Left forelimb (tissue), 1 donor: ENCODE measurements around the gene XRCC4.

Source experiments
- DNase-seq: peaks from one replicate; pipeline ENCODE4 v3.0.0-alpha.2; 2018; ENCODE audit warnings: low spot score

The XRCC4 gene

GRCh38 chr5:83385812-83386211, 308.5 kb downstream of the XRCC4 start:
- DNase-seq, result no peak

- DNase-seq, result no peak
Measured at GRCh38 chr5:83387041-83387440, 309.7 kb downstream of the XRCC4 start.

- DNase-seq, result no peak
Measured at GRCh38 chr5:83388608-83389007, 311.3 kb downstream of the XRCC4 start.

- DNase-seq, result no peak
Measured at GRCh38 chr5:83392766-83393503, 315.6 kb downstream of the XRCC4 start.

- DNase-seq, result no peak
Measured at GRCh38 chr5:83393504-83393866, 316.1 kb downstream of the XRCC4 start.

- no peak for DNase-seq
Measured at GRCh38 chr5:83394190-83394589, 316.8 kb downstream of the XRCC4 start.

GRCh38 chr5:83396662-83397061, 319.3 kb downstream of the XRCC4 start:
- no peak for DNase-seq

- no peak for DNase-seq
Measured at GRCh38 chr5:83397658-83398057, 320.3 kb downstream of the XRCC4 start.

- DNase-seq, result no peak
Measured at GRCh38 chr5:83400241-83400640, 322.9 kb downstream of the XRCC4 start.

GRCh38 chr5:83400701-83401100, 323.4 kb downstream of the XRCC4 start:
- DNase-seq, result no peak

GRCh38 chr5:83401122-83401731, 323.9 kb downstream of the XRCC4 start:
- no peak for DNase-seq

GRCh38 chr5:83401775-83402174, 324.4 kb downstream of the XRCC4 start:
- no peak for DNase-seq
